HepG2 (cell line): Measurements from ENCODE around the gene PNKD. TPM values are rescaled to one million over a fixed set of nuclear protein-coding genes. Genes with fewer than 3 reads are reported as not detected.

Experiments
- CBX5 ChIP-seq: sonication (generic); formaldehyde crosslinking; IDR thresholded peaks from 2 replicates; pipeline ENCODE4 v1.4.0; 2020; ENCODE audit warnings: missing genetic modification reagents, borderline replicate concordance
- DMTF1 ChIP-seq: sonication (generic); formaldehyde crosslinking; IDR thresholded peaks from 2 replicates; pipeline ENCODE4 v1.4.0; 2020; ENCODE audit warnings: mild to moderate bottlenecking, missing genetic modification reagents
- MATR3 ChIP-seq: sonication (generic); formaldehyde crosslinking; IDR thresholded peaks from 2 replicates; pipeline ENCODE4 v1.4.0; 2020; ENCODE audit warnings: missing genetic modification reagents
- MYC ChIP-seq: sonication (generic); formaldehyde crosslinking; IDR thresholded peaks from 2 replicates; pipeline ENCODE4 v1.9.0; 2021; ENCODE audit warnings: missing genetic modification reagents, borderline replicate concordance
- NR1H2 ChIP-seq: sonication (generic); formaldehyde crosslinking; IDR thresholded peaks from 2 replicates; pipeline ENCODE4 v1.8.1; 2022; ENCODE audit warnings: low read depth, missing genetic modification reagents, borderline replicate concordance
- NR3C1 ChIP-seq: sonication (generic); formaldehyde crosslinking; IDR thresholded peaks from 2 replicates; pipeline ENCODE4 v1.4.0; 2020; ENCODE audit warnings: missing genetic modification reagents
- NRL ChIP-seq: sonication (generic); formaldehyde crosslinking; IDR thresholded peaks from 2 replicates; pipeline ENCODE4 v1.5.0; 2020; ENCODE audit warnings: missing genetic modification reagents, mild to moderate bottlenecking, moderate library complexity, borderline replicate concordance
- PITX1 ChIP-seq: sonication (generic); formaldehyde crosslinking; IDR thresholded peaks from 2 replicates; pipeline ENCODE4 v1.5.1; 2020; ENCODE audit warnings: mild to moderate bottlenecking, missing genetic modification reagents
- SCMH1 ChIP-seq: sonication (generic); formaldehyde crosslinking; IDR thresholded peaks from 2 replicates; pipeline ENCODE4 v1.9.0; 2021; ENCODE audit warnings: missing genetic modification reagents, mild to moderate bottlenecking, borderline replicate concordance
- SNAI1 ChIP-seq: sonication (generic); formaldehyde crosslinking; IDR thresholded peaks from 2 replicates; pipeline ENCODE4 v1.5.0; 2020; ENCODE audit warnings: mild to moderate bottlenecking, missing genetic modification reagents, borderline replicate concordance
- SPEN ChIP-seq: sonication (generic); formaldehyde crosslinking; IDR thresholded peaks from 2 replicates; pipeline ENCODE4 v1.5.1; 2020; ENCODE audit warnings: low read depth, mild to moderate bottlenecking, missing genetic modification reagents
- THAP9 ChIP-seq: sonication (generic); formaldehyde crosslinking; IDR thresholded peaks from 2 replicates; pipeline ENCODE4; 2020; ENCODE audit warnings: missing genetic modification reagents, mild to moderate bottlenecking, borderline replicate concordance
- YEATS4 ChIP-seq: sonication (generic); formaldehyde crosslinking; IDR thresholded peaks from 2 replicates; pipeline ENCODE4 v1.4.0; 2020; ENCODE audit warnings: missing genetic modification reagents, borderline replicate concordance
- ZHX1 ChIP-seq: sonication (generic); formaldehyde crosslinking; IDR thresholded peaks from 2 replicates; pipeline ENCODE4 v1.8.1; 2022; ENCODE audit warnings: low read depth, mild to moderate bottlenecking, missing genetic modification reagents
- ZNF282 ChIP-seq: fragments of 450-650 bp; IDR thresholded peaks from 2 replicates; pipeline ENCODE4 v1.6.1; 2018; ENCODE audit not compliant: partially characterized antibody
- ZNF337 ChIP-seq: sonication (generic); formaldehyde crosslinking; IDR thresholded peaks from 2 replicates; pipeline ENCODE4 v1.5.1; 2020; ENCODE audit warnings: missing genetic modification reagents, low read depth, mild to moderate bottlenecking, borderline replicate concordance
- ZNF530 ChIP-seq: sonication (generic); formaldehyde crosslinking; IDR thresholded peaks from 2 replicates; pipeline ENCODE4 v1.5.0; 2020; ENCODE audit warnings: low read depth, mild to moderate bottlenecking, missing genetic modification reagents
- ZNF546 ChIP-seq: sonication (generic); formaldehyde crosslinking; conservative IDR thresholded peaks from 2 replicates; pipeline ENCODE4 v1.8.1; 2023; ENCODE audit warnings: mild to moderate bottlenecking, missing genetic modification reagents
- ZNF674 ChIP-seq: sonication (generic); formaldehyde crosslinking; IDR thresholded peaks from 2 replicates; pipeline ENCODE4 v1.5.0; 2020; ENCODE audit warnings: low read depth, mild to moderate bottlenecking, missing genetic modification reagents
- ZNF749 ChIP-seq: sonication (generic); formaldehyde crosslinking; IDR thresholded peaks from 2 replicates; pipeline ENCODE4 v1.8.0; 2022; ENCODE audit warnings: mild to moderate bottlenecking, missing genetic modification reagents, moderate library complexity, borderline replicate concordance
- ZNF773 ChIP-seq: sonication (generic); formaldehyde crosslinking; IDR thresholded peaks from 2 replicates; pipeline ENCODE4 v1.4.0; 2020; ENCODE audit warnings: missing genetic modification reagents, borderline replicate concordance
- ZNF879 ChIP-seq: sonication (generic); formaldehyde crosslinking; IDR thresholded peaks from 2 replicates; pipeline ENCODE4 v1.8.1; 2023; ENCODE audit warnings: missing genetic modification reagents
- ZZZ3 ChIP-seq: sonication (generic); formaldehyde crosslinking; IDR thresholded peaks from 2 replicates; pipeline ENCODE4 v1.4.0; 2020; ENCODE audit warnings: missing genetic modification reagents, mild to moderate bottlenecking, borderline replicate concordance
- polyA plus RNA-seq, 8 experiments: library from polyadenylated mRNA; depleted of rRNA in 3 of 8; stranded (reverse) in 7 of 8; unstranded in 1 of 8; fragments of >200 nt; fragmentation: Illumina TruSeq in 4 of 8; extraction: Trizol in 4 of 8; gene quantifications; 2 replicates each; pipeline versions ENCODE4 v1.2.1 to v1.2.3, GENCODE V29; 2011 to 2016; ENCODE audit warnings: low read depth in 4 of 8, missing spikeins in 1 of 8, mixed read lengths in 1 of 8; ENCODE audit not compliant: insufficient read depth in 1 of 8
- total RNA-seq, 5 experiments: library from RNA; depleted of rRNA; stranded (reverse); fragments of >200 nt; fragmentation: Illumina TruSeq; extraction: Trizol; gene quantifications; 2 replicates each; pipeline ENCODE4 v1.2.3, GENCODE V29; 2016; ENCODE audit warnings: low read depth in 1 of 5

Gene PNKD
- total and polyA plus RNA-seq, 2 of the 13 experiments (the other 11 are each of a cell fraction or from before 2014, with no cell fraction given) = 55.9 to 80.4 TPM

GRCh38 chr2:218296847-218297246, 26.5 kb downstream of the PNKD start (continued):
- TF ChIP-seq NRL (CRISPR knock-in tag) = no peak
- TF ChIP-seq ZNF282 = no peak
- no peak for TF ChIP-seq MATR3 (CRISPR knock-in tag)
- TF ChIP-seq ZNF546 = no peak
- no peak for TF ChIP-seq CBX5
- TF ChIP-seq NR3C1 (CRISPR knock-in tag) = no peak
- TF ChIP-seq ZNF530 = no peak
- TF ChIP-seq PITX1 (CRISPR knock-in tag) = peak; percentile 5; the same call in 1 of the 2 replicates
- no peak for TF ChIP-seq ZZZ3 (CRISPR knock-in tag)
- TF ChIP-seq SCMH1 (CRISPR knock-in tag) = no peak
- TF ChIP-seq DMTF1 = no peak
- TF ChIP-seq ZNF674 (CRISPR knock-in tag) = no peak
- no peak for TF ChIP-seq YEATS4 (CRISPR knock-in tag)
- TF ChIP-seq MYC = 0 out of 2 replicates have a peak, but pooled peaks have one; percentile 36
- peak; percentile 64; the same call in 1 of the 2 replicates for TF ChIP-seq SPEN (CRISPR knock-in tag)
- TF ChIP-seq ZNF337 = no peak
- TF ChIP-seq ZNF773 = no peak
- no peak for TF ChIP-seq ZNF879 (CRISPR knock-in tag)
- 0 out of 2 replicates have a peak, but pooled peaks have one; percentile 20 for TF ChIP-seq THAP9 (CRISPR knock-in tag)
- TF ChIP-seq ZHX1 (CRISPR knock-in tag) = no peak
- no peak for TF ChIP-seq NR1H2
- 0 out of 2 replicates have a peak, but pooled peaks have one; percentile 23 for TF ChIP-seq SNAI1 (CRISPR knock-in tag)
- TF ChIP-seq ZNF749 (CRISPR knock-in tag) = no peak
